Neural progenitor cell (in vitro differentiated cells): ENCODE data around the gene KCNE5.

Source experiments
- EZH2phosphoT487 ChIP-seq: fragments of 200-600 bp; sonication (generic); IDR thresholded peaks from 2 replicates; pipeline ENCODE4 v1.6.1; 2017; ENCODE audit warnings: antibody characterized with exemption
- TF ChIP-seq, protein P1 (sequence below): fragments of 200-600 bp; sonication (generic); IDR thresholded peaks from 2 replicates; pipeline ENCODE4 v1.5.1; 2017; ENCODE audit warnings: antibody characterized with exemption, mild to moderate bottlenecking

DNA sequence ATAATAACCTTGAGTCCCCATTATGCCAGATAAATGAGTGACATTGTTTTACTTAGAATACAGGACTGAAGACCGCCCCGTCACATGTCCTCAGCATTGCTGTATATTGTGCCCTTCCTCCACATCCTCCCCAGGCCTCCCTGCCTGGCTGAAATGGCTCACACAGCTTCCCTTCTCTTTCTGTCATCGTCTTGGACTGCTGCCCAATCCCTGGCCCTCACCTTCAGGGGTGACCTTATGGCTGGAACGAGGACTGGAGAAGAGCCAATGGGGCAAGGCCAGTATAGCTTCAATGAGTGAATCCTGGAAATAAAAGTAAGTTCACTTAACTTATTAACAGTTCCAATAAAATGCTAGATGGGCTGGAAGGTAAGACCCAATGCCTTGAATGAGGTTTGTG lies 2.7 kb downstream of the KCNE5 start:
- TF ChIP-seq, protein P1, sequence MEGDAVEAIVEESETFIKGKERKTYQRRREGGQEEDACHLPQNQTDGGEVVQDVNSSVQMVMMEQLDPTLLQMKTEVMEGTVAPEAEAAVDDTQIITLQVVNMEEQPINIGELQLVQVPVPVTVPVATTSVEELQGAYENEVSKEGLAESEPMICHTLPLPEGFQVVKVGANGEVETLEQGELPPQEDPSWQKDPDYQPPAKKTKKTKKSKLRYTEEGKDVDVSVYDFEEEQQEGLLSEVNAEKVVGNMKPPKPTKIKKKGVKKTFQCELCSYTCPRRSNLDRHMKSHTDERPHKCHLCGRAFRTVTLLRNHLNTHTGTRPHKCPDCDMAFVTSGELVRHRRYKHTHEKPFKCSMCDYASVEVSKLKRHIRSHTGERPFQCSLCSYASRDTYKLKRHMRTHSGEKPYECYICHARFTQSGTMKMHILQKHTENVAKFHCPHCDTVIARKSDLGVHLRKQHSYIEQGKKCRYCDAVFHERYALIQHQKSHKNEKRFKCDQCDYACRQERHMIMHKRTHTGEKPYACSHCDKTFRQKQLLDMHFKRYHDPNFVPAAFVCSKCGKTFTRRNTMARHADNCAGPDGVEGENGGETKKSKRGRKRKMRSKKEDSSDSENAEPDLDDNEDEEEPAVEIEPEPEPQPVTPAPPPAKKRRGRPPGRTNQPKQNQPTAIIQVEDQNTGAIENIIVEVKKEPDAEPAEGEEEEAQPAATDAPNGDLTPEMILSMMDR: no peak
- TF ChIP-seq EZH2phosphoT487: no peak
